Caco-2 (cell line): Measurements from ENCODE around the gene INO80B. TPM values are rescaled to one million over a fixed set of nuclear protein-coding genes. Genes with fewer than 3 reads are reported as not detected.

ENCODE experiments used
- BruUV-seq: library from RNA; stranded (reverse); fragments of 400-500 nt; replicated peaks from 2 replicates; lab custom pipeline; 2021; lab: Mats Ljungman, UMichigan
- CTCF ChIA-PET: fragments of 300-600 bp; sonication (Branson Sonifier 250); formaldehyde crosslinking; loops from one replicate; lab custom pipeline; 2022; ENCODE audit warnings: antibody characterized with exemption; lab: Charles Lee
- POLR2A ChIA-PET: fragments of 300-600 bp; sonication (Branson Sonifier 250); formaldehyde crosslinking; loops from one replicate; lab custom pipeline; 2022; ENCODE audit warnings: antibody characterized with exemption; lab: Charles Lee
- DNase-seq, 2 experiments: peaks; one replicate each; pipeline versions ENCODE4 v3.0.0 to v3.0.0-alpha.2; 2020 to 2022
- H3K27me3 ChIP-seq: replicated peaks from 2 replicates; pipeline ENCODE4 v1.6.0; 2011; ENCODE audit warnings: low read length; ENCODE audit not compliant: control insufficient read depth, insufficient read depth
- H3K36me3 ChIP-seq: 2 replicates; pipeline ENCODE4 v1.5.1; 2011; ENCODE audit warnings: low read length; ENCODE audit not compliant: control insufficient read depth, insufficient read depth
- H3K4me1 ChIP-seq: fragments of 250-450 bp; sonication (Bioruptor Pico); 2 replicates; pipeline ENCODE4 v1.5.1; 2020; ENCODE audit warnings: mild to moderate bottlenecking
- H3K4me3 ChIP-seq: 2 replicates; pipeline ENCODE4 v1.5.1; 2011; ENCODE audit warnings: low read depth, mild to moderate bottlenecking, control low read depth, low read length
- H3K9me3 ChIP-seq: fragments of 250-450 bp; sonication (Bioruptor Pico); 2 replicates; pipeline ENCODE4 v1.5.1; 2020; ENCODE audit warnings: mild to moderate bottlenecking, moderate library complexity
- H3K27ac Mint-ChIP-seq: one replicate; pipeline ENCODE4 v1.8.0; 2022; ENCODE audit warnings: mixed read lengths; ENCODE audit not compliant: unreplicated experiment
- H3K27me3 Mint-ChIP-seq: one replicate; pipeline ENCODE4 v1.8.0; 2022; ENCODE audit warnings: mixed read lengths; ENCODE audit not compliant: insufficient read depth, unreplicated experiment
- H3K36me3 Mint-ChIP-seq: one replicate; pipeline ENCODE4 v1.8.0; 2022; ENCODE audit warnings: mild to moderate bottlenecking, mixed read lengths; ENCODE audit not compliant: insufficient read depth, unreplicated experiment
- H3K4me1 Mint-ChIP-seq: one replicate; pipeline ENCODE4 v1.8.0; 2022; ENCODE audit warnings: low read depth, mixed read lengths; ENCODE audit not compliant: unreplicated experiment
- H3K4me3 Mint-ChIP-seq: one replicate; pipeline ENCODE4 v1.8.0; 2022; ENCODE audit warnings: mild to moderate bottlenecking, moderate library complexity, mixed read lengths; ENCODE audit not compliant: unreplicated experiment
- H3K9me3 Mint-ChIP-seq: one replicate; pipeline ENCODE4 v1.8.0; 2022; ENCODE audit warnings: mixed read lengths; ENCODE audit not compliant: unreplicated experiment
- intact Hi-C: fragments of 100-400 bp; cut with micrococcal nuclease; formaldehyde crosslinking; loops from one replicate; pipeline ENCODE4 v1.10.0; 2022; ENCODE audit not compliant: unreplicated experiment
- total RNA-seq: library from RNA; stranded (reverse); gene quantifications from 2 replicates; pipeline ENCODE4 v1.2.3, GENCODE V29; 2022
- TF ChIP-seq, protein P1 (sequence below), 2 experiments: fragments of 200-600 bp in 1 of 2; IDR thresholded peaks; 1 replicate in 1 of 2; 2 replicates in 1 of 2; pipeline versions ENCODE4 v1.5.1 to v1.8.0; 2011 to 2022; ENCODE audit warnings: antibody characterized with exemption in 1 of 2, control low read depth in 1 of 2, inconsistent platforms in 1 of 2, low read depth in 1 of 2, low read length in 1 of 2, mild to moderate bottlenecking in 1 of 2, moderate library complexity in 1 of 2; ENCODE audit not compliant: insufficient read depth in 1 of 2, severe bottlenecking in 1 of 2, unreplicated experiment in 1 of 2

The INO80B gene
- total RNA-seq, 1 experiment from 2014 or later, result 25.2 TPM

DNA sequence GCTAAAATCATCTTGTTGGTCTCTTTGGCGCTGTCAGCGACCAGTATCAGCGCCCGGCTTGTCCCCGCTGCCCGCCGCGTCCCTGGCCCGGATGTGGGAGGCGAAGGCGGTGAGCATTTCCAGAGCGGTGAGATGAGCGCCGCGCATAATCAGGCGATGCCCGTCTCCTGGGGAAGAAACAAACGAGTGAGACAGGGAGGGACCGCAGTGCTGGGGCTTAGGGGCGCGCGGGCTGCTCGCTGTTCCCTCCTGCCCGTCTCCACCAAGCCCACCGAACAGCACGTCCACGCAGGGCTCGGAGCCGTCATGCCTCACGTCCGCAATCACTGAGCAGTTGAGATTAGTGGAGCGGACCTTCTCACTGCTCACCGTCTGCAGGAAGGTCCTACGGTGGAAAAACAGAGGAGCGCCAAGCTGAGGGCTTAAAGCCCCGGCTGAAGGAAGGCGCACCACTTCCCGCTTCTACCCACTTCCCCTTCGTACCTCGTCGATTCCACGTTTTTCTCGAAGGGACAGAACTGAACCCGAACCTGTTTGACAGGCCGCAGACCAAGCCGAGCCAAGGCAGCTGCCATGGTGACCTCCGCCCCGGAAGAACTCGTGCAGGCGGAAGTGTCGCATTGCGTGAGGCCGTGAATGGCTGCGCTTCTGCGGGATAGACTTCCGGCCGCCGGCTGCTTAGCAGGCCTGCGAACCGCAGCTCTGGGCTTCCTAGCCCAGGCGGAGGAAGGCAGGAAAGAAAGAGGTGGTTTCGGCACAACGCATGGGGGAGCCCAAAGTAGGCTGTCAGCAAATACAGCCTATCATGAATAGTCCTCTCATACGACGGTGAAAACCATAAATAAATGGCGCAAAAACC, 17.4 kb downstream of the INO80B start, which contains the start of gene MRPL53:
Gene MRPL53 (minus strand): TSS at position 595 of the 859 bp plus-strand sequence. CDS start 20 bp downstream, at position 575.
- no peaks in the 10 kb centered on the region for H3K9me3 ChIP-seq
- POLR2A ChIA-PET, result interaction anchor here (0.6 to 2.4 kb wide), 6 partner anchors 10 to 32 kb away, joined by 3 to 20 read pairs (median 4); partner anchors contain the start of genes CCDC142, TTC31 and WBP1
- intact Hi-C loops, result loop anchor here (1.0 kb wide), 4 partner anchors 11 to 115 kb away; partner anchors contain the start of genes AUP1, HTRA2, TTC31 and WBP1
- H3K27me3 ChIP-seq, result no peaks in the 10 kb centered on the region
- TF ChIP-seq, protein P1, sequence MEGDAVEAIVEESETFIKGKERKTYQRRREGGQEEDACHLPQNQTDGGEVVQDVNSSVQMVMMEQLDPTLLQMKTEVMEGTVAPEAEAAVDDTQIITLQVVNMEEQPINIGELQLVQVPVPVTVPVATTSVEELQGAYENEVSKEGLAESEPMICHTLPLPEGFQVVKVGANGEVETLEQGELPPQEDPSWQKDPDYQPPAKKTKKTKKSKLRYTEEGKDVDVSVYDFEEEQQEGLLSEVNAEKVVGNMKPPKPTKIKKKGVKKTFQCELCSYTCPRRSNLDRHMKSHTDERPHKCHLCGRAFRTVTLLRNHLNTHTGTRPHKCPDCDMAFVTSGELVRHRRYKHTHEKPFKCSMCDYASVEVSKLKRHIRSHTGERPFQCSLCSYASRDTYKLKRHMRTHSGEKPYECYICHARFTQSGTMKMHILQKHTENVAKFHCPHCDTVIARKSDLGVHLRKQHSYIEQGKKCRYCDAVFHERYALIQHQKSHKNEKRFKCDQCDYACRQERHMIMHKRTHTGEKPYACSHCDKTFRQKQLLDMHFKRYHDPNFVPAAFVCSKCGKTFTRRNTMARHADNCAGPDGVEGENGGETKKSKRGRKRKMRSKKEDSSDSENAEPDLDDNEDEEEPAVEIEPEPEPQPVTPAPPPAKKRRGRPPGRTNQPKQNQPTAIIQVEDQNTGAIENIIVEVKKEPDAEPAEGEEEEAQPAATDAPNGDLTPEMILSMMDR (IDR thresholded peaks at IDR 0.05; ENCODE audit: insufficient read depth in 1 of 2, low read depth in 1 of 2, low read length in 1 of 2, severe bottlenecking in 1 of 2, unreplicated experiment in 1 of 2), result no peak
- peaks cover 4% of the 10 kb centered on the region; the same call in 1 of the 2 replicates for H3K4me1 ChIP-seq
- peak; percentile 97 for DNase-seq
- CTCF ChIA-PET, result interaction anchor here (0.6 to 1.7 kb wide), 6 partner anchors 10 to 691 kb away, joined by 3 to 7 read pairs (median 6); partner anchors contain the start of genes CCDC142, TTC31 and WBP1
- Mint-ChIP-seq H3K4me3 (peak within 1 kb of the TSS; percentile 93), H3K27ac (peak within 1 kb of the TSS; percentile 95), H3K4me1 (peaks cover 8% of the 10 kb centered on the region), H3K9me3 (no peaks in the 10 kb centered on the region), H3K27me3 (no peaks in the 10 kb centered on the region), H3K36me3 (peaks cover 48% of the 10 kb centered on the region)
- H3K36me3 ChIP-seq, result no peaks in the 10 kb centered on the region
- peak within 1 kb of the TSS; percentile 65 for H3K4me3 ChIP-seq
- BruUV-seq, result TSS peak; percentile 89

DNA sequence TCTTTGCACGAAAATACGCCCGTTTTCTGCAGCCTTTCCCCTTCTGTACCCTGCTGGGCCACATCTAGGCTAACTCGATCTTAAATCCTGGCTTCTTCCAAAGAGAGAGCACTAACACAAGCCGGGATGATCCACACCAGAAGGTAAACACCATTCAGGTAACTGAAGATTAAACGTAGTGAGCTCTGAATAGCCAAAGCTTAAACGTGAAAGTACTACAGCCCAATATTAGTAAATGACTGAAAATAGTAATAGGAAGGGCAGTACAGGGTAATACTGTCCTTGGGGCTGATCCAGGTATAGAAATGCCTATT, 18.0 kb downstream of the INO80B start:
- BruUV-seq, result TSS peak; percentile 89
- Mint-ChIP-seq H3K27ac (peak overlapping the region; percentile 95), H3K4me3 (peak overlapping the region; percentile 93), H3K36me3 (peaks cover 52% of the 10 kb centered on the region), H3K4me1 (peaks cover 8% of the 10 kb centered on the region), H3K9me3 (no peaks in the 10 kb centered on the region), H3K27me3 (no peaks in the 10 kb centered on the region)
- Histone ChIP-seq H3K27me3 (no peaks in the 10 kb centered on the region), H3K4me3 (peak overlapping the region; percentile 65), H3K9me3 (no peaks in the 10 kb centered on the region), H3K4me1 (peaks cover 4% of the 10 kb centered on the region; the same call in 1 of the 2 replicates), H3K36me3 (no peaks in the 10 kb centered on the region)
- ChIA-PET CTCF (interaction anchor here (1.1 to 1.7 kb wide), 5 partner anchors 10 to 59 kb away, joined by 3 to 7 read pairs (median 6); partner anchors contain the start of genes CCDC142, TTC31 and WBP1), POLR2A (interaction anchor here (0.5 to 2.4 kb wide), 6 partner anchors 10 to 1672 kb away, joined by 3 to 20 read pairs (median 4); partner anchors contain the start of genes CCDC142, TTC31 and WBP1)
- TF ChIP-seq, protein P1 (IDR thresholded peaks at IDR 0.05; ENCODE audit: insufficient read depth in 1 of 2, low read depth in 1 of 2, low read length in 1 of 2, severe bottlenecking in 1 of 2, unreplicated experiment in 1 of 2), result no peak
- no peak for DNase-seq
- intact Hi-C loops, result loop anchor here (1.0 kb wide), 4 partner anchors 10 to 114 kb away; partner anchors contain the start of genes AUP1, HTRA2, TTC31 and WBP1

DNA sequence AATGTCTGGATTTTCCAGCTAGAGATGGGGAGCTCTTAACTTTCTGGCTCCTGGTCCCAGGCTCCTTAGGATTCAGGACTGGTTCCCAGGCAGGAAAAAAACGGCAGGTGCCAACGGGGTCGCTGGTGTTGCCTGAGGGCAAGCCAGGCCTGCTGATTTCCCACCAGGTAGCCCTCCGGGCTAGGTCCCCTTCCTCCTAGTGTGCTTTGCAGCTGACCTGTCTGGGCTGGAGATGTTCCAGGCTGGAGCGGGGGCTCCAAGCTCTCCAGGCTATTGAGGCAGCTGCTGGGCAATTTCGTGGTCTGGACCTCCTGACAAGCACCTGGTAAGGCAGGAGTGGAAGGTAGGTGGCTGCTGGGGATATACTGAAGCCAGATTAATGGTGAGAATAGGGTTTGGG, 19.6 kb downstream of the INO80B start:
- no peaks in the 10 kb centered on the region for H3K27me3 Mint-ChIP-seq
- CTCF ChIA-PET, result interaction anchor here (0.6 kb wide), 1 partner anchor 58 kb away, joined by 4 read pairs; no protein-coding TSS in a partner anchor
- no TSS peak for BruUV-seq
- TF ChIP-seq, protein P1 (IDR thresholded peaks at IDR 0.05; ENCODE audit: insufficient read depth in 1 of 2, low read depth in 1 of 2, low read length in 1 of 2, severe bottlenecking in 1 of 2, unreplicated experiment in 1 of 2), result no peak
- Histone ChIP-seq H3K4me3 (no peak overlapping the region), H3K9me3 (no peaks in the 10 kb centered on the region), H3K4me1 (peaks cover 4% of the 10 kb centered on the region; the same call in 1 of the 2 replicates), H3K27me3 (no peaks in the 10 kb centered on the region), H3K36me3 (no peaks in the 10 kb centered on the region)
- H3K9me3 Mint-ChIP-seq, result no peaks in the 10 kb centered on the region
- peak overlapping the region; percentile 24 for H3K4me3 Mint-ChIP-seq
- POLR2A ChIA-PET, result interaction anchor here (2.4 kb wide), 1 partner anchor 16 kb away, joined by 20 read pairs; the partner anchor contains the start of gene WBP1
- H3K27ac Mint-ChIP-seq, result no peak overlapping the region
- intact Hi-C loops, result no loop called here
- H3K36me3 Mint-ChIP-seq, result peaks cover 58% of the 10 kb centered on the region
- DNase-seq, result no peak
- H3K4me1 Mint-ChIP-seq, result peaks cover 8% of the 10 kb centered on the region
